GM19324 (cell line): ENCODE data around the gene KDM5C.
"Not testable (repeated sequence)": the region's sequence is repeated elsewhere in the genome, so short reads cannot be mapped to it uniquely, and the experiment has no call there.

Source experiments
- ATAC-seq: cut with Tn5 transposase; IDR thresholded peaks from one replicate; pipeline ENCODE4 v1.9.1; 2021; ENCODE audit warnings: mild to moderate bottlenecking, moderate library complexity; ENCODE audit not compliant: unreplicated experiment, low FRiP score

Gene KDM5C

GRCh38 chrX:53195401-53195800 is 29.6 kb downstream of the KDM5C start:
- ATAC-seq: no peak

- no peak for ATAC-seq
Measured at GRCh38 chrX:53194308-53194707, 30.7 kb downstream of the KDM5C start.

DNA sequence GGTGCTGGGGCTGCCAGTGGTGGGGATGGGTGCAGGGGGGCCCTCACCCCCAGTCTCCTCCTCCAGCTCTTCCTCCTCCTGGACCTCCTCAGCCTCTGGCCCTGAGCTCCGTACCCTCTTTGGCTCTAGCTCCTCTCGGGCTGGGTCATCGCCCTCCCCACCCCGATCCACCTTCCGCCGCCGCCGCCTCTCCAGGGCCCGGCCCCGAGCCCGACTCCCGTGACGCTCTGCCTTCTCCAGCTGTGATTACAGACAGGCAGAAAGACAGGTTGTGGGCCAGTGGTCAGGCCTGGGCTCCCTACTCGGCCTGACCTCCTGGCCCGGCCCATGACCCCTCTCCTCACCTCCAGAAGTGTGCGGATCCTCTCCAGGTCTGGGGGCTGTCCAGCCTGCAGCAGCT is 31.9 kb downstream of the KDM5C start:
- ATAC-seq: no peak

- ATAC-seq: no peak
Measured at GRCh38 chrX:53190363-53190960, 34.5 kb downstream of the KDM5C start.

DNA sequence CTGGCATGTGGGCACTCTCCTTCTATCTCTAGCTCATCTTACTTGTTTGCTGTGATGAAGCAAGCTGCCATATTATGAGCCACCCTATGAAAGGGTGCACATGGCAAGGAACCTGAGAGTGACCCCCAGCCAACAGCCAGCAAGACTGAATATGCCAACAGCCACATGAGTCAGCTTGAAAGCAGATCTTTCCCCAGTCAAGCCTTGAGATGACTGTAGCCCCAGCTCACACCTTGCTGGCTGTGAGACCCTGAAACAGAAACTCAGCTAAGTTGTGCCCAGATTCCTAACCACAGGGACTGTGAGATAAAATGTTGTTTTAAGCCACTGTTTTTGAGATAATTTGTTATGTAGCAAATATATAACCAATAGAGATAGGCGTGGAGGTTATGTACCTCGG is 36.2 kb downstream of the KDM5C start:
- ATAC-seq: peak; percentile 54

DNA sequence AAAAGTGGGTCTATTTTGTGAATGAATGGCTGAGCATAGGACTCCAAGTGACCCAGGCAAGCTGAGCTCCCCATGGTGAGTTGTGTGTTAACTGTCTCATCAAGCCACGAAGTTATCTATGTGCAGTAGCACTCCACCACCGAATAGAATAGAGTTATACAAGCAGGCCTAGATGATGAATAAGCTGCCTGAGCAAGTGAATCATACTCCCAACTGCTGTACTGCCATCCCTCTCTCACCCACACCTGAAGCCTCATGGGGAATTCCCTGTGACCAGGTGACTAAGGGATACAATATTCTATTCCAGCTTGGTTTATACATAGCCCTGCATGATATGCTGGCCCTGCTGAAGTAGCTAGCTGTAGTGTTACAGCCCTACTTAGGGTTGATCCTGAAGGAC is 38.7 kb downstream of the KDM5C start:
- ATAC-seq: no peak

GRCh38 chrX:53184836-53185235 is 40.2 kb downstream of the KDM5C start:
- no peak for ATAC-seq

GRCh38 chrX:53171356-53171755 is 53.7 kb downstream of the KDM5C start:
- no peak for ATAC-seq

DNA sequence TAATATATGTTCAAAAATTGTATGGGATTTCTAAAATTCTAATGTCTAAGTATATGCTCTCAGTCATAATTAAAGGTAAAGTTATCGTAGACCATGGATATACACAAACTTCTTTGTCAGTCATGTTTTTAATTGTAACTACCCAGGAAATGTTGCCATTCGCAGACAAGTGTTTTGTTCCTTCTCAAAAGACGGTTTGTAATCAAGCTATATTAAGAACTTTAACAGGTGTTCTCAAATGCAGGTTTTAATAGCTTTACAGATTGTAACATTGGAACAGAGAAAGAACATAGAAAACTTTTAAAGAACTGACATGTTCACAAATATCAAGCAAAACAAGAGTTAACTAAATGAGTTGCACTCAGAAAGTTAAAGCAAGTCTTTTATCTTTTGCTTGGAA is 58.9 kb downstream of the KDM5C start:
- ATAC-seq: no peak

DNA sequence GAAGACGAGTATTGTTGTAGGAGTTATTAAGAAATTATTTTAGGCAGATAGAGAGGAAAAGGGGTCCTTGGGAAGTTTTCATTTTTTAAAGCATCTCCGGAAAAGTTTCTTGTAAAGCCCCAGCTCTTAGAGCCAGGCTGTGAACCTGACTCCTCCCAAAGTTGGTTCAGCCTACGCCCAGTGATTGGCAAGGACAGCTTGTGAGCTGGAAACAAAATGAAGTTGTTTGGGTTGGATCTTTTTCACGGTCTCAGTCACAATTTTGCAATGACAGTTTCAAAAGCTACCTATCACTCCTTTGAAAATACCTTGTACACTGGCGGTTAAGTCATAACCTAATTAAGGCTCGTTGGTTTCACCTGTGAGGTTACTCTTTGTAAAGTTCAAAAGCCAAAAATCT is 60.4 kb downstream of the KDM5C start:
- ATAC-seq: not testable (repeated sequence)

DNA sequence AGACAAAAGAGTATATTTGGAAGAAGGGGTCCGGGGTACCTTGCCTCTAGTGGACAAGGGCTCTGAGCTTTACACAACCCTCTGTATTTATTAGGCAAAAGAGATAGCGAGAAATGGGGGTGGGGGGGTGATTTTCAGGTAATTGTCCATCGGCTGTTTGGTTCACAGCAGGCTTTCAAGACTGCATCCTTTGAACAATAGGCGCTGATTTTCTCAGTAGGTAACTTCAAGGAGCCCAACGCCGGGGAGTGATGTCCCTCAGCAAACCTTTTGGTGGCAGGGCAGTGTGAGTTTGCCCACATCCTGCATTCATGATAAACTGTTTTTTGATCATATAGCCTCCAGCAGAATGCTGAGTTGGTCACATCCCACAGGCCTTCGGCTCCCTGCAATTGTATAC is 61.6 kb downstream of the KDM5C start:
- ATAC-seq: no peak

DNA sequence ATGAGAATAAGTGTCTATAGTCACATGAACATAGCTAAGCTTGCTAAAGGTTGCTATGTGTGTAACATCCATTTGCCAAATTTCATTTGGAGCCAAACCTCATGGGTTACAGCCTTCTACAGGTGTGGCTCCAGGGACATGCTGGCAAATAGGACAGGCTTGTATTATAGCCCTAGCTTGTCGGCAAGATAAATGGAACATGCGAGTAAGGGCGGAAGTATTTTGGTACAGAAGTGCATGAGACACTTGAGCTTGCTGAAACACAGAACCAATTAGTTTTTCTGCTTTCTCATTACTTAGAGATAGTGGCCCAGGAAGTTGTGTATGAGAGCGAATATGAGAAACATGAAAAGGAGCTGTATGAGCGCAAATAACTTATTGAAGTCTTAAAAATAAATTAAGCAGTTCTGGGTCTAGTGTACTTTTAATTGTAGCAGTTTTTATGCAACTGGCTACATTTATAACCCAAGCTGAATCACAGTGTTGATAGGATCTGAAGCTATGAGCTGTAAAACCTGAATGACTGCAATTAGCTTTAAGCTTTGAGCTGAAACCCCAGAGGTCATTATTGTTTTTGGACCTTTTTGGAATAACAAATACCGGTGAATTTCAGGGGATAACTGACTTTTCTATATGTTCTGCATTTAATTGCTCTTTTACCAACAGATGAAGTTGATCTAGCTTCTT is 64.6 kb downstream of the KDM5C start:
- ATAC-seq: no peak

DNA sequence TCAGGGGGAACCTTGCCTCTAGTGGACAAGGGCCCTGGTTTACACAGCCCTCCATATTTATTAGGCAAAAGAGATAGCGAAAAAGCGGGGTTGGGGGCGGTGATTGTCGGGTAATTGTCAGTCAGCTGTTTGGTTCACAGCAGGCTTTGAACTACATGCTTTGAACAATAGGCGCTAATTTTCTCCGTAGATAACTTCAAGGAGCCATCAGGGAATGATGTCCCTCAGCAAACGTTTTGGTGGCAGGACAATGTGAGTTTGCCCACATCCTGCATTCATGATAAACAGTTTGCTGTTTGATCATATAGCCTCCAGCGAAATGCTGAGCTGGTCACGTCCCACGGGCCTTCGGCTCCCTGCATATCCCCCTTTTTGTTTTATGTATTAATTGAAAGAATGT is 65.8 kb downstream of the KDM5C start:
- no peak for ATAC-seq

DNA sequence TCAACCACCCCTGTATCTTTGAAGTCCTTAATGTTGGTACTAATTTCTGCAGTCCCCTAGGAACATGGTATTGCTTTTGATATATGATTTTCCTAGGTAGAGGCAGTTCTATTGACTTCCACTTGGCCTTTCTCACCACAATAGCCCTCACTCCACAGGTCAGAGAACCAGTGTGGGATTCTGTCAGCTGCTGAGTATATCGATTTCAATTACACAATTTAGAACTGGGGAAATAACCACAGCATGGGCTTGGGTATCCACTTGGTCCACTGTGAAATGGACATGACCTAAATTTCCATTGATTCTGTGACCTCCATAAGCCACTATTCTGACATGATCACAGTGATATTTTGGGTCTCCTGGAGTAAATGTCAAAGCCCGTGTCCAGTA is 68.8 kb downstream of the KDM5C start:
- no peak for ATAC-seq

- ATAC-seq: no peak
Measured at GRCh38 chrX:53155512-53156206, 69.3 kb downstream of the KDM5C start.

DNA sequence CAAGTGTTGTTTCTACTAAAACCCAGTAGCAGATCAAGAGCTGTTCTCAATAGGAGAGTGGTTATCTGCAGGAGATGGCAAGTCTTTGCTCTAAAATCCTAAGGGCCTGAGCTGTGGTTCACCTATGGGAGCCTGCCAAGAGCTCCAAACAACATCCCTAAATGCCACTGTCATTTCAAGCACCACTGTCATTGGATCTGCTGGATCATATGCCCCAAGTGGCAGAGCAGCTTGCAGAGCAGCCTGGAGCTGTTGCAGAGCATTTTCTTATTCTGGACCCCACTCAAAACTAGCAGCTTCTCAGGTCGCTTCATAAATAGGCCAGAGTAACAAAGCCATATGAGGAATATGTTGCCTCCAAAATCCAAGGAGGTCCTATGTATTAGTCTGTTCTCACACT is 71.4 kb downstream of the KDM5C start:
- ATAC-seq: no peak
